ENCODE data around the gene SMYD3. TPM values are rescaled to one million over a fixed set of nuclear protein-coding genes. Genes with fewer than 3 reads are reported as not detected.

SMYD3 gene
- total RNA-seq, 1 donor: 171 TPM

DNA sequence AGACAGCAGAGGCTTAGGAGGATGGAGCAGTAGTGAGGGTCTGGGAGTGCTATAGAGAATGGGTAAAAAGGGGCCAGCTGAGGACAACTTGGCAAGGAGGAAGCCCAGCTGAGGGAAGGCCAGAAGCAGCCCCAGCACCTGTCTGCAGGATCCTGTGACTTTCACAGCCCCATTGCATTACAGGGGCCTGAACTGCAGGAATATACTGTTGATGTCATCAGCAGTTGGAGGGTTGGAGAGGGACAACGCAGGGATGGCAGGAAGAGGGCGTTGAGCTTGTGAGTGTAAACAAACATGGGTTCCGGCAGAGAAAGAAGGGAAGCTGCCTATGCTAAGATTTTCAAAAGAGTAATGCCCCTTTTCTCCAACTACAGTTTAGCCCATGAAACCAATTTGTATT lies 628.5 kb downstream of the SMYD3 start:
- Histone ChIP-seq H3K27ac (ENCODE audit: low read depth, low read length) (no peak overlapping the region), H3K79me2 (ENCODE audit: insufficient read depth, low read length) (no peaks in the 10 kb centered on the region), H3K4me3 (ENCODE audit: insufficient read depth, low read length) (no peak overlapping the region), H3K36me3 (ENCODE audit: insufficient read depth, low read length) (no peaks in the 10 kb centered on the region), H3K27me3 (ENCODE audit: insufficient read depth, low read length) (no peaks in the 10 kb centered on the region), H3K4me2 (ENCODE audit: insufficient read depth, low read length) (no peak overlapping the region), H4K20me1 (ENCODE audit: insufficient read depth, low read length) (no peaks in the 10 kb centered on the region), H2AFZ (ENCODE audit: low read length) (no peak overlapping the region), H3K9me3 (ENCODE audit: low read depth, low read length) (no peaks in the 10 kb centered on the region), H3K4me1 (ENCODE audit: insufficient read depth, low read length) (peaks cover 44% of the 10 kb centered on the region)
- TF ChIP-seq, protein P1, sequence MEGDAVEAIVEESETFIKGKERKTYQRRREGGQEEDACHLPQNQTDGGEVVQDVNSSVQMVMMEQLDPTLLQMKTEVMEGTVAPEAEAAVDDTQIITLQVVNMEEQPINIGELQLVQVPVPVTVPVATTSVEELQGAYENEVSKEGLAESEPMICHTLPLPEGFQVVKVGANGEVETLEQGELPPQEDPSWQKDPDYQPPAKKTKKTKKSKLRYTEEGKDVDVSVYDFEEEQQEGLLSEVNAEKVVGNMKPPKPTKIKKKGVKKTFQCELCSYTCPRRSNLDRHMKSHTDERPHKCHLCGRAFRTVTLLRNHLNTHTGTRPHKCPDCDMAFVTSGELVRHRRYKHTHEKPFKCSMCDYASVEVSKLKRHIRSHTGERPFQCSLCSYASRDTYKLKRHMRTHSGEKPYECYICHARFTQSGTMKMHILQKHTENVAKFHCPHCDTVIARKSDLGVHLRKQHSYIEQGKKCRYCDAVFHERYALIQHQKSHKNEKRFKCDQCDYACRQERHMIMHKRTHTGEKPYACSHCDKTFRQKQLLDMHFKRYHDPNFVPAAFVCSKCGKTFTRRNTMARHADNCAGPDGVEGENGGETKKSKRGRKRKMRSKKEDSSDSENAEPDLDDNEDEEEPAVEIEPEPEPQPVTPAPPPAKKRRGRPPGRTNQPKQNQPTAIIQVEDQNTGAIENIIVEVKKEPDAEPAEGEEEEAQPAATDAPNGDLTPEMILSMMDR (IDR thresholded peaks at IDR 0.05; ENCODE audit: extremely low read depth, low read depth, low read length): no peak
- no peak for DNase-seq (ENCODE audit: insufficient read length, low spot score, missing footprints)

DNA sequence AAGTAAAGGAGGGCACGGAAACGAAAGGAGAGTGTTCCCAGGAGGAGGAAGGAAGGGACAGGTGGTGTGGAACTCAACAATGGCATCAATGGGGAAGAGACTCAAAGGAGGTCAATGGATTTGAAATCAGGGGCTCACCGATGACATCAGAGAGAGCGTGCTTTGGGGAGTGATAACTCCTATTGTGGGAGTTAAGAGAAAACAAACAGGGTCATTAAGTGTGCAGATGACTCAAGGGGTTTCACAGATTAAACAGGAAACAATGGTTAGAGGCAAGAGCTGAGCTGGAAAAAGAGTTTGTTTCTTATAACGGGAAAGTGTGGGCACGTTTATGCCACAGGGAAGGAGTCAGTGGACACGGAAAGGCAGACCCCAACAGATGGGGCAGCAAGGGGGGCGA lies 629.1 kb downstream of the SMYD3 start:
- Histone ChIP-seq H3K36me3 (ENCODE audit: insufficient read depth, low read length) (no peaks in the 10 kb centered on the region), H3K27ac (ENCODE audit: low read depth, low read length) (no peak overlapping the region), H3K79me2 (ENCODE audit: insufficient read depth, low read length) (no peaks in the 10 kb centered on the region), H2AFZ (ENCODE audit: low read length) (no peak overlapping the region), H3K4me1 (ENCODE audit: insufficient read depth, low read length) (peaks cover 50% of the 10 kb centered on the region), H3K4me3 (ENCODE audit: insufficient read depth, low read length) (no peak overlapping the region), H4K20me1 (ENCODE audit: insufficient read depth, low read length) (no peaks in the 10 kb centered on the region), H3K4me2 (ENCODE audit: insufficient read depth, low read length) (no peak overlapping the region), H3K27me3 (ENCODE audit: insufficient read depth, low read length) (no peaks in the 10 kb centered on the region), H3K9me3 (ENCODE audit: low read depth, low read length) (no peaks in the 10 kb centered on the region)
- peak; percentile 73 for DNase-seq (ENCODE audit: insufficient read length, low spot score, missing footprints)
- TF ChIP-seq, protein P1 (IDR thresholded peaks at IDR 0.05; ENCODE audit: extremely low read depth, low read depth, low read length): no peak

DNA sequence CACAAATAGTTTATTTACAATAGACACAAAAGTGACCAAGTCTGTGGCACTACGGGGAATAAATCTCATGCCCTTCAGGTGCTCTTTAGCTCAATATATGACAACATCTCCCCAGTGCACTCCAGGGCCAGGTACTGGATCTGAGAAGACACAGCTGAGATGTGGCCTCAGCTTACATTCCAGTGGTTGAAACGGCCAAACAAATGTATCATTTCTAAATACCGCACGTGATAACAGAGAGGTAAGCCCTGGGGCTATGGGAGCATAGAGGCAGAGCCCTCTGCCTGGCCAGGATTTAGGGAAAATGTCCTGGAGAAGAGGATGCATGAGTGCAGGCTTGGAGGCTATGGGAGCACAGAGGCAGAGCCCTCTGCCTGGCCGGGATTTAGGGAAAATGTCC lies 630.5 kb downstream of the SMYD3 start:
- no peak overlapping the region for H3K4me3 ChIP-seq (ENCODE audit: insufficient read depth, low read length)
- no peaks in the 10 kb centered on the region for H3K9me3 ChIP-seq (ENCODE audit: low read depth, low read length)
- H3K27me3 ChIP-seq (ENCODE audit: insufficient read depth, low read length): no peaks in the 10 kb centered on the region
- H4K20me1 ChIP-seq (ENCODE audit: insufficient read depth, low read length): no peaks in the 10 kb centered on the region
- peaks cover 58% of the 10 kb centered on the region for H3K4me1 ChIP-seq (ENCODE audit: insufficient read depth, low read length)
- no peak overlapping the region for H3K4me2 ChIP-seq (ENCODE audit: insufficient read depth, low read length)
- H3K27ac ChIP-seq (ENCODE audit: low read depth, low read length): no peak overlapping the region
- TF ChIP-seq, protein P1 (IDR thresholded peaks at IDR 0.05; ENCODE audit: extremely low read depth, low read depth, low read length): no peak
- H3K36me3 ChIP-seq (ENCODE audit: insufficient read depth, low read length): no peaks in the 10 kb centered on the region
- DNase-seq (ENCODE audit: insufficient read length, low spot score, missing footprints): no peak
- H2AFZ ChIP-seq (ENCODE audit: low read length): no peak overlapping the region
- H3K79me2 ChIP-seq (ENCODE audit: insufficient read depth, low read length): no peaks in the 10 kb centered on the region

DNA sequence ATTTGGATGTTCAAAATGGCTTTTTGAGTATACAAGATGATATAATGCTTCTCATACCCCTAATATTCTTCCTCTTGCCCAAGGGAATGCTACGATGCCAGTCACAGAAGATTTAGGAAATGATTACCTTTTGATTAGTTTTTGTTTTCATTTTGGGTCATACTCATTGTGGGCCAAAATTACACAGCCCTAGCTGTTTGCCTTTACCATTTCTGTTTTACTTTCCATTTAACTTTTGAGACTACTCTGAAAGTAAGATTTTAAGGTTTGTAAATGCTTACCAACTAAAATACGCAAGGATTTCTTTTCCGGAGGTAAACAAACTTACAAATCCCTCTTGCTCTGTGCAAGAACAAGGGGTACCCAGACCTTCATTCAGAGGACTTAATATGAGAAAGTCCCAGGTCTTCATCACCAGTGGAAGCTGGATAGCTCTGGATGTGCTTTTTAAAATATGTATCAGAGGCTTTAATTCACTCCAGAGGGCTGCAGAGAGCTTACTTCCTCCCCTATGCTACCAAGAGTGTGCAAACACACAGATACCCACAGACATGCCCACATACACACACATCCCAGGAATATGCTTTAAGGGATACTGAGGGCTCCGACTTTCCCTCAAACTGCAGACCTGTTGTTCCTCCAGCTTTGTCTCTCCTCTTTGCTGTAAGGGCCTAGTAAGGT lies 631.4 kb downstream of the SMYD3 start:
- Histone ChIP-seq H3K27me3 (ENCODE audit: insufficient read depth, low read length) (no peaks in the 10 kb centered on the region), H4K20me1 (ENCODE audit: insufficient read depth, low read length) (no peaks in the 10 kb centered on the region), H3K79me2 (ENCODE audit: insufficient read depth, low read length) (no peaks in the 10 kb centered on the region), H3K4me2 (ENCODE audit: insufficient read depth, low read length) (peak overlapping the region; percentile 53), H3K9me3 (ENCODE audit: low read depth, low read length) (no peaks in the 10 kb centered on the region), H3K27ac (ENCODE audit: low read depth, low read length) (peak overlapping the region; percentile 91), H3K4me3 (ENCODE audit: insufficient read depth, low read length) (no peak overlapping the region), H2AFZ (ENCODE audit: low read length) (no peak overlapping the region), H3K36me3 (ENCODE audit: insufficient read depth, low read length) (no peaks in the 10 kb centered on the region), H3K4me1 (ENCODE audit: insufficient read depth, low read length) (peaks cover 52% of the 10 kb centered on the region)
- DNase-seq (ENCODE audit: insufficient read length, low spot score, missing footprints): peak; percentile 55
- TF ChIP-seq, protein P1 (IDR thresholded peaks at IDR 0.05; ENCODE audit: extremely low read depth, low read depth, low read length): no peak
